Stimulated activated CD8-positive, alpha-beta memory T cell treated with anti-CD3 and anti-CD28 coated beads, Interleukin-15, amount 100 ng/mL, for 48 hours (primary cell): ENCODE results near the gene MYO18A.
A peak's percentile ranks its signal among the peaks of the same experiment; 100 is the strongest.
"Not testable (repeated sequence)": the region's sequence is repeated elsewhere in the genome, so short reads cannot be mapped to it uniquely, and the experiment has no call there.

ENCODE experiments used
- DNase-seq, 2 donors: peaks; one replicate each; pipeline ENCODE4 v3.0.0-alpha.2; 2020; ENCODE audit warnings: low read depth in 2 of 2

MYO18A gene

DNA sequence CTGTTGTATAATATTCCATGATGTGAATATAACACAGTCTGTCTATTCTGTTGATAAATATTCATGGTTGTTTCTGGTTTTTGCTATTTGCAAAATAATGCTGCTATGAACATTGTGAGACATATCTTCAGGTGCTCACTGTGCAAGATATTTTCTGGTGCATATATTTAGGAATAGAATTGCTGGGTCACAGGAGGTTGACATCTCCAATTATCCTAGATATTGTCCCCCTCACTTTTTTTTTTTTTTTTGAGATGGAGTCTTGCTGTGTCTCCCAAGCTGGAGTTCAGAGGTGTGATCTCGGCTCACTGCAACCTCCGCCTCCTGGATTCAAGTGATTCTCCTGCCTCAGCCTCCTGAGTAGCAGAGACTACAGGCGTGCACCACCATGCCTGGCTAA lies 14.5 kb upstream of the MYO18A start:
- no peak for DNase-seq

GRCh38 chr17:29193146-29193545 lies 12.9 kb upstream of the MYO18A start:
- DNase-seq, result no peak

- no peak for DNase-seq
Observed at GRCh38 chr17:29190592-29191207, 10.5 kb upstream of the MYO18A start.

GRCh38 chr17:29190039-29190438 lies 9.8 kb upstream of the MYO18A start:
- DNase-seq, result no peak

DNA sequence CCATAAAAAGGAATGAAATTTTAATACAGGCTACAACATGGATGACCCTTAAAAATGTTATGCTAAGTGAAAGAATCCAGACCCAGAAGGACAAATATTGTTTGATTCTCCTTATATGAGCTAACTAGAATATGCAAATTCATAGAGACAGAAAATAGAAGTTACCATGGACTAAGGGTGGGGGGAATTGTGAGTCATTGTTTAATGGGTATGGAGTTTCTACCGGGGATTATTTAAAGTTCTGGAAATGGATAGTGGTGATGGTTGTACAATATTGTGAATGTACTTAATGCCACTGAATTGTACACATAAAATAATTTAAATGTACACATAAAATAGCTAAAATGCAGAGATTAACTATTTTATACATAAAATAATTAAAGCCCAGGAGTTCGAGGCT lies 9.2 kb upstream of the MYO18A start:
- no peak for DNase-seq

- DNase-seq, result no peak
Observed at GRCh38 chr17:29181226-29181625, 1.0 kb upstream of the MYO18A start.

GRCh38 chr17:29180788-29181160 lies 576 bp upstream of the MYO18A start:
- DNase-seq, result no peak

- DNase-seq, result no peak
Observed at GRCh38 chr17:29179232-29180033, 765 bp downstream of the MYO18A start.

DNA sequence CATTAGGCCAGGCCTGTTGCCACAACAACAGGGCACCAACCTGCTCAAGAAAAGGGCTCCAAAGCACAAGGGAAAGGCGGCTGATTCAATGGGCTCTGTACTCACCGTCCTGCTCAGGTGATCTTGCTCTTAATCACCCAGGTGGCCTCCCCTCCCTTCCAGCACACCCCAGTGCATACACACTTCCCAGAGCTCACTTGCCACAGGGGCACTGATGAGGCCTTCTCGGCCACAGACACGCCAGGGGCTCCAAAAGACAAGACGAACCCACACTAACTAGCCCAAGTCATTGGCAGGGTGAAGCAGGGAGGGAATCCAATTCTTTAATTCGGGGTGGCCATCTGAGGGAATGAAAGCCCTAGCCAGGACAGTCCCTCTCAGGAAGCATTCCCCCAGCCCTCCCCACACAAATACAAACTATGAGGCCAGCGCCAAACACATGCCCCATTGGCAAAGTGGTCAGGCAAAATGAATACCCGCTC lies 1.4 kb downstream of the MYO18A start:
- no peak for DNase-seq

DNA sequence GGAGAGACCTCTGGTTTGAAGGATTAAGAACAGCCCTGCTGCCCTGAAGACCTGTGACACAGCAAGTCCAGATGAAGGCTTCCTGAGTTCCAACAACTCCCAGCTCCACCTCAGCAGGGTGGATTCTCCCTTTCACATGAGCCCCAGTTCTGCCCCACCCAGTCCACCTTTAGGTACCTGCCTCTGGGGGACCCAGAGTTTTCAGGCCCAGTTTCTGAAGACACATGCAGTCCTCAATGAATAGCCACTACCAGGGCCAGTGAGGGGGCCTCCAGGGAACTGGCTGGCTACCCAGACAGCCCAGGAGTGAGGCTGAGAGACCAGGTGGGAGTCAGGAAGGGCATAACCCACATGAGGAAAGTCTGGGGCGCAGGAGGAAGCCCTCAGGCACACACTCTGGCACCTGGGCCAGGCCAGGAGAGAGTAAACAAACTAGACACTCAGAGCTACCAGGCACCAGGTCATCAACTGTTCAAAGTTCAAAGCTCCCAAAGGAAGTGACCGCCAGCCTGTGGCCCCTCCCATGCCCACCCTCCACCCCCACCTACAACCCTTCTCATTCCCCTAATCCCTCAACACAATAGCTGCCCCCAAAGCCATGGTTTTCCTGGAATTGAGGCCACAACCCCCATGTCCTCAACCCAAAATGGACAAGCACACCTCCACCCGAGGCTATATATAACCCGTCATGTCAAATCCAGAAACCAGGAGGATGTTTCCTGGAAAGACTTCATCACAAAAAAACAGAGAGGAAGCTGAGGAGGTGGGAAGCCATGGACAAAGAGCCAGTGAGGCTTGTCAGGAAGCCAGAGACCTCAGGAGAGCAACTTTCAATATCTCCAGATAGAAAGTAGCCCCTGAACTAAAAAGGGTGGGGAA lies 2.1 kb downstream of the MYO18A start:
- DNase-seq, result no peak

DNA sequence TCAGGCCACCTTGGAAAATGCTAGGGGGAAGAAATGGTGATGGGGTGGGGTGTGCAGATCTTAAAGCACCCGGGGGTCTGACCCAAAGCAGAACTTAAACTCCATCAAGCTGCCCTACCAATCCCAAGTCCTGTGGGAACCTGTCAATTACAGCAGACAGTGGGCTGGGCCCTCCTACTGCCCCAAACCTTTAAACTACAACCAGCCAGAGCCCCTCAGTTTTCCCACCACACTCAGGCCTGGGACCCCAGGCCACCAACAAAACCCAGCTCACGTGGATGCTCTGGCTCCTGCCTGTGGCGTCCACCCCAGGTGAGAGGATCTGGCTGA lies 2.7 kb downstream of the MYO18A start:
- no peak for DNase-seq

DNA sequence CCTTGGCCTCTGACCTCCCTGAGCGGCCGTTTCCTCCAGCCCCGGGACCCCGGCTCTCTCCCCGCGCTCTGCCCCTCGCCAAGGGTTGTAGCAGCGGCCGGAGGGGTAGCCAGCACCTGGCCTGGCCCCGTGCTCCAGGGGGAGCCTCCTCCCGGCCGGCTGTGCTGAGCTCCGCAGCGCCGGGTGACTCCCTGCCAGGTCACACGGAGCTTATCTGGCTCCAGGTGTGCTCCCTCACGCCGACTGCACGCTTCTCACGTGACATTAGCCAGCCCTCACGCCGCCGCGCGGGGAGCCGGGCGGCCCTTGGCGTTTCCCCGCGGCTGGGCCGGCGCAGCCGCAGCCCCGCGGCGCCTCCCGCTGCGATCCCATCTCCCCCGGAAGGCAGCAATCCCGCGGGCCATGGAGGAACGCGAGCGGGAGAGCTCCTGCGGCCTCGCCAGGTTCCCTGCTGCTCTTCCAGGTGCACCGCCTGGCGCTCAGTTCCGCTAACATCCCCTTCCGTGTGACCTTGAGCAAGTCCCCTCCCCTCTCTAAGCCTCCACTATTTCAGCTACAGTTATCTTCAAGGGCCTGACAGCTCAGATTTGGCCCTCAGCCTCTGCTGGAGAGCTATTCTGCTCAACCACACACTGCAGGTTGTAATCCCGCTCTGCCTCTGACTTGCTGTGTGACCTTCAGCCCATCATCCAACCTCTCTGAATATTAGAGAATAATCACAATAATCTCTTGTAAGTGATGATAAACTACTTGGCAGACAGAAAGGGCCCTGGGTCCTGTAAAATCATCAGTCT lies 3.4 kb downstream of the MYO18A start:
- peak in 1 of 2 donors; percentile 27 for DNase-seq

DNA sequence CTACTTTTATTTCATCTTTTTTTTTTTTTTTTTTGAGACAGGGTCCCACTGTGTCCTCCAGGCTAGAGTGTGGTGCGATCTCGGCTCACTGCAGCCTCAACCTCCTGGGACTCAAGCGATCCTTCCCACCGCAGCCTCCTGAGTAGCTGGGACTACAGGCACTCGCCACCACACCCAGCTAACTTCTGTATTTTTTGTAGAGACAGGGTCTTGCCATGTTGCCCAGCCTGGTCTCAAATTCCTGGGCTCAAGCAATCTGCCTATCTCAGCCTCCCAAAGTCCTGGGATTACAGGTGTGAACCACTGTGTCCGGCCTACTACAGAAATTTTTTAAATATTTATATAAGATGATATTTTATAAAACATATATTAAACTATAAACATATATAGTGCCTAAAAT lies 4.8 kb downstream of the MYO18A start:
- DNase-seq, result no peak

GRCh38 chr17:29172589-29172988 lies 7.6 kb downstream of the MYO18A start:
- no peak for DNase-seq

DNA sequence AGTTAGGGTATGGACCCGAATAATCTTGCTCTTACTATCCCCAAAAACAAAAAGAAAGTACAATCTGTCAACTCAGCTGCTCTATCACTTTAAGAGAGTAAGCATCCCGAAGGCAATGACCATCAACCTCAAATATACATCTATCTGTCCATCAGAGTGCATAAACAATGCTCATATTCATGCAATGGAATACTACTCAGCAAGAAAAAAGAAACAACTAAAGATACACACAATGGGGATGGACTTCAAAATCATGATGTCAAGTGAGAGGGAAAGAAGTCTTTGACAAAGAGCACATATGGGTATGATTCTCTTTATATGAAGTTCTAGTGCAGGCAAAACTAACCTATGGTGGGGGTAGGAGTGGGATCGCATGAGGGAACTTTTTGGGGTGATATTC lies 9.5 kb downstream of the MYO18A start:
- no peak for DNase-seq

DNA sequence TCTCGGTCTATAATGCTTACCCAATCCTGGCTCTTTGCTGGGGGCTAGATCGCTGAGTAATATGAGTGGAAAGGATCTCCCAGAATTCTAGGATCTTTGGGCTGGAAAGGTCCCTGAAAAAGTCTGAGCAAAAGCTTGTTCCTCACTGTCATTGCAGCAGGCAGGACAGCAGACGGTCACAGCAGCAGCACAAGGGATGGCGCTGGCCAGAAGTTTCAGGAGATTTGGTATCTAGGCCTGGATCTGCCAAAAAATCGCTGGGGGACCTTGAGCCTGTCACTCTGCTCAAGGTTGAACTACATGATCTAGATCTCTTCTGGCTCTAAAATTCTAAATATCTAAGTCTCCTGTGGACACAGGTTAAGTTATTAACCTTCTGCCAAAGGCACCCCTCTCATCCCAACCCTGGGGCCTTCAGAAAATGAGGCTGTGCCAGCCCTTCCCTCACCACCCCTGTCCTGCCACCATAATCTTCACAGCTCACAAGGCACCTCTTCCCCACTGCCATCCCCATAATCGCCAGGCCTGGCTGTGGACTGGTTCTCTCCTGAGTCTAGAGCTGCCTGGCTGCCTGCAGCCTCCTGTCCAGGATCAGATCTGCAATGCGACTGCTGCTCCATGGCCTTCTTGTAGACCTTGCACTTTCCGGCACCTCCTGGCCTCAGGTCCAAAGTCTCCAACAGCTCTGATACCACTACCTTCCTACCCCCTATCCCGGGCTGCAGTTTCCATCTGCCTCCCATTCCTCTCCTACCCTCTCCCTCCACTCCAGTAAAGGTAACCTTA lies 10.2 kb downstream of the MYO18A start:
- DNase-seq, result no peak

DNA sequence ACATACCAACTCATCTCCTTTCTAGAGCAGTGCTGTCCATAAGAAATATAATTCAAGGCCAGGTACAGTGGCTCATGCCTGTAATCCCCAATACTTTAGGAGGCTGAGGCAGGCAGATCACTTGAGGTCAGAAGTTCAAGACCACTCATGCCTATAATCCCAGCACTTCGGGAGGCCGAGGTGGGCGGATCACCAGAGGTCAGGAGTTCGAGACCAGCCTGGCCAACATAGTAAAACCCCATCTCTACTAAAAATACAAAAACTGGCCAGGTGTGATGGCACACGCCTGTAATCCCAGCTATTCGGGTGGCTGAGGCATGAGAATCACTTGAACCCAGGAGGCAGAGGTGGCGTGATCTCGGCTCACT lies 11.5 kb downstream of the MYO18A start:
- not testable (repeated sequence) for DNase-seq

GRCh38 chr17:29168079-29168758 lies 12.0 kb downstream of the MYO18A start:
- DNase-seq, result no peak

GRCh38 chr17:29167393-29168078 lies 12.7 kb downstream of the MYO18A start:
- no peak for DNase-seq

DNA sequence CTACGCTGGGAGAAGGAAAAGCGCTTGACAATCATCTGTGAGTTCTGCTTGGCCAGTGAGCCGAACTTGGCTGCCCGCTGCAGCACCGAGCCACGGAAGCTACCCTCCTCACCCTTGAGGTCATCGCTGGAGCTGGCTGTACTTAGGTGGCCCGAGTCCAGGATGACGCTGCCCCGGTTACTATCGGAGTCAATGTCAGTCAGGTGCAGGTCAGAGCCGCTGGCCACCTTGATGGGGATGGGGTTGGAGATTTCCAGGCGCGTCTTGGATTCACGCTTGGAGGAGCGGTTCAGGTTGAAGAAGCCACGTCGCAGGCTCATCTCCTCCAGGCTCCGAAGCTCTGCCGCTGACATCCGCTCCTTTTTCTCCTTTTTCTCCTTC lies 13.7 kb downstream of the MYO18A start:
- no peak for DNase-seq
